Nephron progenitor cell (in vitro differentiated cells): Measurements from ENCODE around the gene COMMD10.

Source experiments
- DNase-seq: peaks from one replicate; pipeline ENCODE4 v3.0.0; 2021
- H3K27ac Mint-ChIP-seq: 2 replicates; pipeline ENCODE4 v1.8.0; 2021; ENCODE audit warnings: mild to moderate bottlenecking, moderate library complexity, mixed read lengths
- H3K27me3 Mint-ChIP-seq: 2 replicates; pipeline ENCODE4 v1.8.0; 2021; ENCODE audit warnings: mild to moderate bottlenecking, low read depth, mixed read lengths; ENCODE audit not compliant: poor library complexity
- H3K36me3 Mint-ChIP-seq: 2 replicates; pipeline ENCODE4 v1.8.0; 2021; ENCODE audit warnings: low read depth, mixed read lengths
- H3K4me1 Mint-ChIP-seq: 2 replicates; pipeline ENCODE4 v1.8.0; 2021; ENCODE audit warnings: mixed read lengths
- H3K4me3 Mint-ChIP-seq: 2 replicates; pipeline ENCODE4 v1.8.0; 2021; ENCODE audit warnings: mild to moderate bottlenecking, moderate library complexity, mixed read lengths
- H3K9me3 Mint-ChIP-seq: 2 replicates; pipeline ENCODE4 v1.8.0; 2021; ENCODE audit warnings: mild to moderate bottlenecking, moderate library complexity, mixed read lengths
- TF ChIP-seq, protein P1 (sequence below): fragments of 200-600 bp; sonication (generic); IDR thresholded peaks from 2 replicates; pipeline ENCODE4 v1.5.0; 2021; ENCODE audit warnings: antibody characterized with exemption

Gene COMMD10

GRCh38 chr5:116152169-116152568, 67.3 kb downstream of the COMMD10 start:
- H3K4me1 Mint-ChIP-seq = peaks cover under 1% of the 10 kb centered on the region
- DNase-seq = no peak
- H3K36me3 Mint-ChIP-seq = peaks cover 26% of the 10 kb centered on the region
- peaks cover under 1% of the 10 kb centered on the region for H3K27me3 Mint-ChIP-seq
- TF ChIP-seq, protein P1, sequence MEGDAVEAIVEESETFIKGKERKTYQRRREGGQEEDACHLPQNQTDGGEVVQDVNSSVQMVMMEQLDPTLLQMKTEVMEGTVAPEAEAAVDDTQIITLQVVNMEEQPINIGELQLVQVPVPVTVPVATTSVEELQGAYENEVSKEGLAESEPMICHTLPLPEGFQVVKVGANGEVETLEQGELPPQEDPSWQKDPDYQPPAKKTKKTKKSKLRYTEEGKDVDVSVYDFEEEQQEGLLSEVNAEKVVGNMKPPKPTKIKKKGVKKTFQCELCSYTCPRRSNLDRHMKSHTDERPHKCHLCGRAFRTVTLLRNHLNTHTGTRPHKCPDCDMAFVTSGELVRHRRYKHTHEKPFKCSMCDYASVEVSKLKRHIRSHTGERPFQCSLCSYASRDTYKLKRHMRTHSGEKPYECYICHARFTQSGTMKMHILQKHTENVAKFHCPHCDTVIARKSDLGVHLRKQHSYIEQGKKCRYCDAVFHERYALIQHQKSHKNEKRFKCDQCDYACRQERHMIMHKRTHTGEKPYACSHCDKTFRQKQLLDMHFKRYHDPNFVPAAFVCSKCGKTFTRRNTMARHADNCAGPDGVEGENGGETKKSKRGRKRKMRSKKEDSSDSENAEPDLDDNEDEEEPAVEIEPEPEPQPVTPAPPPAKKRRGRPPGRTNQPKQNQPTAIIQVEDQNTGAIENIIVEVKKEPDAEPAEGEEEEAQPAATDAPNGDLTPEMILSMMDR = no peak
- no peak overlapping the region for H3K27ac Mint-ChIP-seq
- H3K9me3 Mint-ChIP-seq = peaks cover 18% of the 10 kb centered on the region
- H3K4me3 Mint-ChIP-seq = no peak overlapping the region

- peaks cover 14% of the 10 kb centered on the region for H3K36me3 Mint-ChIP-seq
- H3K27ac Mint-ChIP-seq = peak overlapping the region; percentile 40
- no peak overlapping the region for H3K4me3 Mint-ChIP-seq
- H3K4me1 Mint-ChIP-seq = peaks cover 6% of the 10 kb centered on the region
- TF ChIP-seq, protein P1 = no peak
- peaks cover 11% of the 10 kb centered on the region for H3K9me3 Mint-ChIP-seq
- DNase-seq = no peak
- peaks cover 2% of the 10 kb centered on the region for H3K27me3 Mint-ChIP-seq
Observed at GRCh38 chr5:116153687-116154174, 68.9 kb downstream of the COMMD10 start.

DNA sequence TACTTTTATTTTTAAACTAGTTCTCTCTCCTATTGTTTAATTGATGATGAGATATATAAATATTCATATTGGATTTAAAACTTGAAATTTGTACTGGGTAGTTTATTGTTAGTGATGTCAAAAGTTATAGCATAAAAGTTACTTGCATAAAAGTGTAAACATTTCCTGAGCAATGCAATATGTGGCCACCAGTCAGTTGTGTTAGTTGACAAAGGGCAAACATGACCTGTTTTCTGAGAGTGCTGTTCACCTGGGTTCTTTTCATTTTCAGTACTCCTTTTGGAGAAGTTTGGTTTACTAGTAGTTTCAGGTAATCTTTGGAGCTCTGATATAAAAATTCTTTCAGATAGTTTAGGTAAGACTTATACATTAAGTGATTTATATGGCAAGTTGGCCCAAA, 69.4 kb downstream of the COMMD10 start:
- peaks cover 16% of the 10 kb centered on the region for H3K36me3 Mint-ChIP-seq
- no peak for DNase-seq
- peaks cover 8% of the 10 kb centered on the region for H3K9me3 Mint-ChIP-seq
- H3K27me3 Mint-ChIP-seq = peaks cover 2% of the 10 kb centered on the region
- H3K4me3 Mint-ChIP-seq = no peak overlapping the region
- H3K4me1 Mint-ChIP-seq = peaks cover 11% of the 10 kb centered on the region
- TF ChIP-seq, protein P1 = no peak
- no peak overlapping the region for H3K27ac Mint-ChIP-seq

GRCh38 chr5:116154931-116155330, 70.1 kb downstream of the COMMD10 start:
- Mint-ChIP-seq H3K27me3 (peaks cover 2% of the 10 kb centered on the region), H3K4me3 (no peak overlapping the region), H3K36me3 (peaks cover 17% of the 10 kb centered on the region), H3K9me3 (peaks cover 8% of the 10 kb centered on the region), H3K4me1 (peaks cover 12% of the 10 kb centered on the region), H3K27ac (no peak overlapping the region)
- TF ChIP-seq, protein P1 = no peak
- no peak for DNase-seq

GRCh38 chr5:116157902-116158301, 73.1 kb downstream of the COMMD10 start:
- H3K4me1 Mint-ChIP-seq = peaks cover 12% of the 10 kb centered on the region
- no peak overlapping the region for H3K27ac Mint-ChIP-seq
- TF ChIP-seq, protein P1 = no peak
- H3K27me3 Mint-ChIP-seq = peaks cover 2% of the 10 kb centered on the region
- H3K36me3 Mint-ChIP-seq = peaks cover 9% of the 10 kb centered on the region
- no peak for DNase-seq
- H3K9me3 Mint-ChIP-seq = no peaks in the 10 kb centered on the region
- H3K4me3 Mint-ChIP-seq = no peak overlapping the region

DNA sequence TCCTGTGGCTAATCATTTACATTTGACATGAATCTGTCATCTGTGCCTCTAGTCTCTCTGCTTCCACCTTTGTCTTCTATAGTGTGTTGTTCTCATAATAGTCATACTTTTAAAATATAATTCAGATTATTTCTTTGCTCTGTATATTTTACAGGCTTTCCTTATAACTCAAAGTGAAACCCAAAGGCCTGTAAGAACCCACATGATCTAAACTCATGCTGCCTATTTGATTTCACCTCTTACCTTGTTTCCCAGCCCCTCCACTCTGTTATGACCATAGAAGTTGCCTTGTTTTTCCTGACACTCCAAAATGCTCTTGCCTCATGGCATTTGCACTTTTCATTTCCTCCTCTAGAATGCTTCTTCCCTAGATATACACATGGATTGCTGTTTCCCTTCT, 74.2 kb downstream of the COMMD10 start:
- TF ChIP-seq, protein P1 = no peak
- H3K9me3 Mint-ChIP-seq = no peaks in the 10 kb centered on the region
- peak overlapping the region; percentile 41 for H3K27ac Mint-ChIP-seq
- H3K27me3 Mint-ChIP-seq = peaks cover 2% of the 10 kb centered on the region
- H3K36me3 Mint-ChIP-seq = peaks cover 9% of the 10 kb centered on the region
- peaks cover 12% of the 10 kb centered on the region for H3K4me1 Mint-ChIP-seq
- H3K4me3 Mint-ChIP-seq = no peak overlapping the region
- no peak for DNase-seq
